LNCaP clone FGC (cell line): ENCODE results near the gene PRPS2.

Source experiments
- DNase-seq: peaks from one replicate; pipeline ENCODE4 v3.0.0-alpha.2; 2011; ENCODE audit warnings: low read depth
- H3K4me3 ChIP-seq: 2 replicates; pipeline ENCODE4 v1.5.1; 2011; ENCODE audit warnings: mild to moderate bottlenecking, low read depth, low read length, control low read depth
- TF ChIP-seq, protein P1 (sequence below): IDR thresholded peaks from 2 replicates; pipeline ENCODE4 v1.5.1; 2012; ENCODE audit warnings: mild to moderate bottlenecking; ENCODE audit not compliant: control insufficient read depth, insufficient read depth; ENCODE audit errors: extremely low read depth

The PRPS2 gene

GRCh38 chrX:12824944-12825343 is 33.7 kb downstream of the PRPS2 start:
- H3K4me3 ChIP-seq: no peak overlapping the region
- TF ChIP-seq, protein P1, sequence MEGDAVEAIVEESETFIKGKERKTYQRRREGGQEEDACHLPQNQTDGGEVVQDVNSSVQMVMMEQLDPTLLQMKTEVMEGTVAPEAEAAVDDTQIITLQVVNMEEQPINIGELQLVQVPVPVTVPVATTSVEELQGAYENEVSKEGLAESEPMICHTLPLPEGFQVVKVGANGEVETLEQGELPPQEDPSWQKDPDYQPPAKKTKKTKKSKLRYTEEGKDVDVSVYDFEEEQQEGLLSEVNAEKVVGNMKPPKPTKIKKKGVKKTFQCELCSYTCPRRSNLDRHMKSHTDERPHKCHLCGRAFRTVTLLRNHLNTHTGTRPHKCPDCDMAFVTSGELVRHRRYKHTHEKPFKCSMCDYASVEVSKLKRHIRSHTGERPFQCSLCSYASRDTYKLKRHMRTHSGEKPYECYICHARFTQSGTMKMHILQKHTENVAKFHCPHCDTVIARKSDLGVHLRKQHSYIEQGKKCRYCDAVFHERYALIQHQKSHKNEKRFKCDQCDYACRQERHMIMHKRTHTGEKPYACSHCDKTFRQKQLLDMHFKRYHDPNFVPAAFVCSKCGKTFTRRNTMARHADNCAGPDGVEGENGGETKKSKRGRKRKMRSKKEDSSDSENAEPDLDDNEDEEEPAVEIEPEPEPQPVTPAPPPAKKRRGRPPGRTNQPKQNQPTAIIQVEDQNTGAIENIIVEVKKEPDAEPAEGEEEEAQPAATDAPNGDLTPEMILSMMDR: no peak
- DNase-seq: no peak

DNA sequence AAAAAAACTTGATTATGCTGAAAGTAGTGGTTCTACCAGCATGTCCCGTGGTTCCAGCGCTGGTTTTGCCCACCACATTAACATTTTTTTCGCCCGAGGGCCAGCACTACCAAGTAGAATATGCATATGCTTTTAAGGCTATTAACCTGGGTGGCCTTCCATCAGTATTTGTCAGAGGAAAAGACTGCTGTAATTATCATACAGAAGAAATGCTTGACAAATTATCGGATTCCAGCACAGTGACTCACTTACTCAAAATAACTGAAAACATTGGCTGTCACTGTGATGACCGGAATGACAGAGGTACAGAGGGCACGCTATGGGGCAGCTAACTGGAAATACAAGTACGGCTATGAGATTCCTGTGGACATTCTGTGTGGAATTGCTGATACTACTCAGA is 34.6 kb downstream of the PRPS2 start:
- TF ChIP-seq, protein P1: no peak

GRCh38 chrX:12843061-12843667 is 52.0 kb downstream of the PRPS2 start:
- TF ChIP-seq, protein P1: no peak
- H3K4me3 ChIP-seq: no peak overlapping the region
- DNase-seq: no peak

More for the DNA sequence above, 34.6 kb downstream of the PRPS2 start:
- DNase-seq: no peak
- no peak overlapping the region for H3K4me3 ChIP-seq

GRCh38 chrX:12843668-12844279 is 52.6 kb downstream of the PRPS2 start:
- H3K4me3 ChIP-seq: no peak overlapping the region
- TF ChIP-seq, protein P1: no peak
- DNase-seq: no peak

DNA sequence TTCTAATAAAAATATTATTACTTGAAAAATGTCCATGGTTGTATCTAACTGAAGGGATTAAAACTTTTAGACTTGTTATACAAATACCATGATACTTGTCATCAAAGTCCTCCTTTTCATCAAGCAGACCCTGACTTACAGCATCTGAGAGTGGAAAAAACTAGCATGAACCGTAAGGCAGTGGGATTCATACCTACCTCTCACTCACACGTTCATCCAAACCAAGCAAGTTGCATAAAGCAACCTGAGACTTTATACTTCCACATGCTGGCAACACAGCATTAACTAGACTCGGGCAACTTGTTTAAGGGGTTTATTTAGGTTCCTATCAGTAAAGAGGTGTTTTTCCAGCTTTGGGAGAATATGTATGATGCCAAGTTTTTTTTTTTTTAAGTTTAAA is 53.1 kb downstream of the PRPS2 start:
- DNase-seq: no peak
- TF ChIP-seq, protein P1: no peak
- H3K4me3 ChIP-seq: no peak overlapping the region

DNA sequence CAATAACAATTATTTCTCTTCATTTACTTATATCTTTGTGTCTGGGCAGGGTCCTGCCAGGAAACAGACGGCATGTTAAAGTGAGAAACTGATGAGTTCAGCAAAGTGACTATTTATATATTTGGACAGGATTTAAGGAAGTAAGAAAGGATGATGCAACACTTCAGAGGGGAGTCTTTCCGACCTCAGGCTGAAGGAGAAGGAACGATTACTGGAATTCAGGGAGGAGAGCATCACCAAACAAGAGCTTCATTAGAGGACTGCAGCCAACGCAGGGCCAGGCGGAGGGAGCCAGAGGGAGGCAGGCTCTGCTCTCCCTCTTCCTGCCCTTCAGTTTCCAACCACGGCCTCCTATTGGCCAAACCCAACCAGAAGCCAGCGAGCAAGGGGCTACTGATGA is 74.1 kb downstream of the PRPS2 start:
- H3K4me3 ChIP-seq: no peak overlapping the region
- no peak for DNase-seq
- TF ChIP-seq, protein P1: no peak
